NCI-H748 (cell line): ENCODE results near the gene ZNF324.
"Not testable (repeated sequence)": the region's sequence is repeated elsewhere in the genome, so short reads cannot be mapped to it uniquely, and the experiment has no call there.

ENCODE experiments used
- DNase-seq: peaks from one replicate; lab custom pipeline; 2025; ENCODE audit not compliant: unreplicated experiment; lab: John Stamatoyannopoulos, UW

ZNF324 gene

GRCh38 chr19:58470837-58471543 lies 4.1 kb downstream of the ZNF324 start:
- DNase-seq, result not testable (repeated sequence)

GRCh38 chr19:58471736-58472135 lies 4.9 kb downstream of the ZNF324 start:
- no peak for DNase-seq

- DNase-seq, result no peak
Observed at GRCh38 chr19:58473775-58474174, 6.9 kb downstream of the ZNF324 start.

GRCh38 chr19:58474291-58474996 lies 7.6 kb downstream of the ZNF324 start:
- no peak for DNase-seq

- DNase-seq, result no peak
Observed at GRCh38 chr19:58474997-58475713, 8.3 kb downstream of the ZNF324 start.

GRCh38 chr19:58475714-58476497 lies 9.0 kb downstream of the ZNF324 start, which contains the start of gene ZNF446:
Gene ZNF446, plus strand, starts transcription at chr19:58476352. Its CDS starts 867 bp downstream, at chr19:58477219.
- DNase-seq, result peak; percentile 99

GRCh38 chr19:58476498-58477015 lies 9.7 kb downstream of the ZNF324 start:
- DNase-seq, result peak; percentile 55

GRCh38 chr19:58477130-58477529 lies 10.2 kb downstream of the ZNF324 start:
- DNase-seq, result no peak

- no peak for DNase-seq
Observed at GRCh38 chr19:58477871-58478270, 11.0 kb downstream of the ZNF324 start.

GRCh38 chr19:58479303-58479702 lies 12.4 kb downstream of the ZNF324 start:
- no peak for DNase-seq

- DNase-seq, result no peak
Observed at GRCh38 chr19:58479736-58480480, 13.0 kb downstream of the ZNF324 start.

- no peak for DNase-seq
Observed at GRCh38 chr19:58480481-58480830, 13.6 kb downstream of the ZNF324 start.

- DNase-seq, result no peak
Observed at GRCh38 chr19:58480831-58481230, 14.0 kb downstream of the ZNF324 start.

GRCh38 chr19:58482372-58482771 lies 15.5 kb downstream of the ZNF324 start:
- no peak for DNase-seq

- no peak for DNase-seq
Observed at GRCh38 chr19:58483776-58484175, 16.9 kb downstream of the ZNF324 start.

- not testable (repeated sequence) for DNase-seq
Observed at GRCh38 chr19:58484349-58484748, 17.5 kb downstream of the ZNF324 start.

- no peak for DNase-seq
Observed at GRCh38 chr19:58491393-58491792, 24.5 kb downstream of the ZNF324 start.

GRCh38 chr19:58492265-58492664 lies 25.4 kb downstream of the ZNF324 start:
- no peak for DNase-seq

- DNase-seq, result no peak
Observed at GRCh38 chr19:58497634-58498170, 30.8 kb downstream of the ZNF324 start.
